IMR-90 (cell line): ENCODE data around the gene AFTPH.

Source experiments
- MXI1 ChIP-seq: IDR thresholded peaks from 2 replicates; pipeline ENCODE4 v1.6.1; 2012; ENCODE audit warnings: low read depth, mild to moderate bottlenecking, low read length, moderate library complexity, borderline replicate concordance
- NFE2L2 ChIP-seq: fragments of 150-350 bp; IDR thresholded peaks from 2 replicates; pipeline ENCODE4 v1.6.1; 2016; ENCODE audit warnings: low read depth, mild to moderate bottlenecking, low read length
- POLR2A ChIP-seq: IDR thresholded peaks from 2 replicates; pipeline ENCODE4 v1.6.1; 2012; ENCODE audit warnings: mild to moderate bottlenecking, low read depth, low read length
- RAD21 ChIP-seq: IDR thresholded peaks from 2 replicates; pipeline ENCODE4 v1.6.1; 2012; ENCODE audit warnings: low read length, improper control_type of control experiment
- TF ChIP-seq, protein P1 (sequence below): conservative IDR thresholded peaks from 2 replicates; pipeline ENCODE4 v1.5.1; 2012; ENCODE audit warnings: mild to moderate bottlenecking, low read depth, low read length, improper control_type of control experiment

DNA sequence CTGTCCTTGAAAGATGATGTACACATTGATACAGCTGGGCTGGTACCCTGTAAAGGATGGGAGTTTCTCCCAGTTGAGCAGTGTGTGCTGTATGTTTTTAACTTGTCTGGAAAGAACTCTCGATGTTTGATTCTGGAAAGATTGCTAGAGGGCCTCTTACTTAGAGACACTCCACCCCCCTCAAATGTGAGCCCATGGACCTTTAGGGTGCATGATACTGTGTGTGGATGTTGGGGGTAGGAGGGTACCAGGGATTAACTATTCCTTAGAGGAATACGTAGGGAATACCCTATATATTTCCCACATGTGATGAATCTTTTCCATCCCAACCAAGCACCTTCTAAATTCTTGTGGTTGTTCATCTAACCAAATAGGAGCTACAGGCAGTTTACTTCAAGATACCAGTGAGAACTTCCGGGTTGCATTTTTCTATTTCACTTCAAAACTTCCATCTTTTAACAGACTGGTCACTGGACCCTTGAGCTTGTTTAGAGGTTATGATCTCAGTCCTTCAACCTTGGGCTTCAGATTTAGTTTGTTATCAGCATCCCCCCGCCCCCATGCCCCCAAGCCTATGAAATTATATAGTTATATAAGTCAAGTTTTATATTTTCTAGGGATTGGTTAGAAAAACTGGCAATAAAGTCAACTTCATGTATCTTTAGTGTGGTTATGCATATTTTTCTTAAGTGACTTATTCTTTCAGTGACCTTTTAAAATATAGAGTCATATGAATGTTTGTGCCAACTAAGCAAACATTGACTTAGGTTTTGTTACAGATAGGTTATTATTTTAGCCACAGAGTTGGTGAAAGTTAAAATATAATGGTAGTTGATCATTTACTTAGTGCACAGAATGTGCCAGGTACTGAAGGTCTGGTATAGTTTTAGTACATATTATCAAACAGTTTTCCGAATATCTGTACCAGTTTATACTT lies 18.2 kb downstream of the AFTPH start:
- TF ChIP-seq MXI1 (no peak), POLR2A (no peak), RAD21 (no peak), NFE2L2 (no peak)
- TF ChIP-seq, protein P1, sequence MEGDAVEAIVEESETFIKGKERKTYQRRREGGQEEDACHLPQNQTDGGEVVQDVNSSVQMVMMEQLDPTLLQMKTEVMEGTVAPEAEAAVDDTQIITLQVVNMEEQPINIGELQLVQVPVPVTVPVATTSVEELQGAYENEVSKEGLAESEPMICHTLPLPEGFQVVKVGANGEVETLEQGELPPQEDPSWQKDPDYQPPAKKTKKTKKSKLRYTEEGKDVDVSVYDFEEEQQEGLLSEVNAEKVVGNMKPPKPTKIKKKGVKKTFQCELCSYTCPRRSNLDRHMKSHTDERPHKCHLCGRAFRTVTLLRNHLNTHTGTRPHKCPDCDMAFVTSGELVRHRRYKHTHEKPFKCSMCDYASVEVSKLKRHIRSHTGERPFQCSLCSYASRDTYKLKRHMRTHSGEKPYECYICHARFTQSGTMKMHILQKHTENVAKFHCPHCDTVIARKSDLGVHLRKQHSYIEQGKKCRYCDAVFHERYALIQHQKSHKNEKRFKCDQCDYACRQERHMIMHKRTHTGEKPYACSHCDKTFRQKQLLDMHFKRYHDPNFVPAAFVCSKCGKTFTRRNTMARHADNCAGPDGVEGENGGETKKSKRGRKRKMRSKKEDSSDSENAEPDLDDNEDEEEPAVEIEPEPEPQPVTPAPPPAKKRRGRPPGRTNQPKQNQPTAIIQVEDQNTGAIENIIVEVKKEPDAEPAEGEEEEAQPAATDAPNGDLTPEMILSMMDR = no peak
